Large intestine (tissue), 3 donors: ENCODE results near the gene CSF2RB. TPM values are rescaled to one million over a fixed set of nuclear protein-coding genes. Genes with fewer than 3 reads are reported as not detected.

Experiments
- DNase-seq, 2 donors: peaks; one replicate each; pipeline versions ENCODE4 v3.0.0 to v3.0.0-alpha.2; 2013
- H3K27ac ChIP-seq: one replicate; pipeline ENCODE4 v1.5.1; 2013; ENCODE audit warnings: low read length
- H3K27me3 ChIP-seq: 2 replicates; pipeline ENCODE4 v1.6.1; 2013; ENCODE audit warnings: low read length; ENCODE audit not compliant: control insufficient read depth, insufficient read depth
- H3K36me3 ChIP-seq: 2 replicates; pipeline ENCODE4 v1.6.1; 2013; ENCODE audit warnings: low read length; ENCODE audit not compliant: control insufficient read depth, insufficient read depth
- H3K4me1 ChIP-seq: one replicate; pipeline ENCODE4 v1.6.1; 2013; ENCODE audit warnings: low read length; ENCODE audit not compliant: control insufficient read depth, insufficient read depth
- H3K4me3 ChIP-seq: one replicate; pipeline ENCODE4 v1.5.1; 2013; ENCODE audit warnings: low read length
- H3K9me3 ChIP-seq: one replicate; pipeline ENCODE4 v1.6.1; 2013; ENCODE audit warnings: mild to moderate bottlenecking, low read depth, low read length, moderate library complexity; ENCODE audit not compliant: control insufficient read depth
- WGBS: methylation state at CpG from one replicate; pipeline ENCODE4 v1.1.5; 2013; ENCODE audit warnings: low lambda C conversion rate; ENCODE audit not compliant: insufficient coverage; 5-methylcytosine and 5-hydroxymethylcytosine counted together
- polyA plus RNA-seq: library from polyadenylated mRNA; unstranded; fragments of 120-200 nt; gene quantifications from one replicate; pipeline ENCODE4 v1.2.1, GENCODE V29; 2013

CSF2RB gene
- polyA plus RNA-seq, 1 donor: 2.2 TPM

- Histone ChIP-seq H3K9me3 (no peaks in the 10 kb centered on the region), H3K27ac (no peak overlapping the region), H3K4me1 (no peaks in the 10 kb centered on the region), H3K4me3 (no peak overlapping the region), H3K27me3 (peaks cover 3% of the 10 kb centered on the region), H3K36me3 (no peaks in the 10 kb centered on the region)
- WGBS: no CpG with 5 or more reads among the region's 9 CpGs
- DNase-seq: no peak
These were observed 14.8 kb downstream of the CSF2RB start for GRCh38 chr22:36928196-36928595.

DNA sequence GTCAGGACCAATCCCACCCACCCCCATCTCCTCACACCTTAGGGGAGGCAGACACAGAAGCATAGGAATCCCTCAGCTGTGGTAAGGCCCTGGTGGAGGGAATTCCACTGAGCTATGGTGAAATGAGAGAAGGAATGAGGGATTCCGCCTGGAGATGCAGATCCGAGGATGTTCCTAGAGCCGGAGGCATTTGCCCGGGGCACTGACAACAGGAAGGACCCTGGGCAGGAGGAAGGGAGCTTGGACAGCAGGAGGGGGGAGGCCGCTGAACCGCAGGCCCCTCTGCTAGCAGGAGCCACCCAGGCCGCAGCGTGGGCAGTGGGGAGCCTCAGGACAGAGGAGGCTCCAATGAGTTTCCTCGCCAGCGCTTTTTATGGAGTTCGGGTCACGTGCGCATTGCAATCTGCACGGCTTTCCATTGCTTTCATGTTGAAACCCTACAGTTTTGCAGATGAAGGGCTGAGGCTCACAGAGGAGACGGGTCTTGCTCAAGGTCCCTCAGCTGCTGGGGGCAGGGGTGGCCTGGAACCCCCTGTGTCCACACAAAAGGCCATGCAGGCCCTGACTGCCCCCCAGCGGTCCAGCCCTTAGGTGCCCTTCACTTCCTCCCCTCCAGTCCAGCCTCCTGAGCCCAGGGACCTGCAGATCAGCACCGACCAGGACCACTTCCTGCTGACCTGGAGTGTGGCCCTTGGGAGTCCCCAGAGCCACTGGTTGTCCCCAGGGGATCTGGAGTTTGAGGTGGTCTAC, 15.5 kb downstream of the CSF2RB start:
- WGBS: no CpG with 5 or more reads among the region's 17 CpGs
- H3K4me3 ChIP-seq: no peak overlapping the region
- H3K9me3 ChIP-seq: no peaks in the 10 kb centered on the region
- H3K27ac ChIP-seq: no peak overlapping the region
- H3K4me1 ChIP-seq: no peaks in the 10 kb centered on the region
- H3K27me3 ChIP-seq: peaks cover 3% of the 10 kb centered on the region
- H3K36me3 ChIP-seq: no peaks in the 10 kb centered on the region
- no peak for DNase-seq

DNA sequence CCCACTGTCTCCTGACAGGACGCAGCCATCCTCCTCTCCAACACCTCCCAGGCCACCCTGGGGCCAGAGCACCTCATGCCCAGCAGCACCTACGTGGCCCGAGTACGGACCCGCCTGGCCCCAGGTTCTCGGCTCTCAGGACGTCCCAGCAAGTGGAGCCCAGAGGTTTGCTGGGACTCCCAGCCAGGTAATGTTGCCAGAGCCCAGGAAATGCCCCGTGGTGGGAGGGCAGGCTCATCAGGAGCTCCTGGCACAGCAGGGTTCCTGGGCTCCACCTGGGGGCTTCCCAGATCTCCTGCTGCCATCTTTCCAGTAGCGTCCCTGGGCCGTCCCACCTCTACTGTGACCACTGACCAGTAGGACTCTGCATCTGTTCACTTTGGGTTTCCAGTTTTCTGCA, 16.2 kb downstream of the CSF2RB start:
- DNase-seq: no peak
- no CpG with 5 or more reads among the region's 10 CpGs for WGBS
- peaks cover 3% of the 10 kb centered on the region for H3K27me3 ChIP-seq
- no peak overlapping the region for H3K4me3 ChIP-seq
- no peak overlapping the region for H3K27ac ChIP-seq
- no peaks in the 10 kb centered on the region for H3K4me1 ChIP-seq
- no peaks in the 10 kb centered on the region for H3K36me3 ChIP-seq
- no peaks in the 10 kb centered on the region for H3K9me3 ChIP-seq

GRCh38 chr22:36930041-36930935, 16.9 kb downstream of the CSF2RB start:
- Histone ChIP-seq H3K9me3 (no peaks in the 10 kb centered on the region), H3K27me3 (peaks cover 3% of the 10 kb centered on the region), H3K4me1 (no peaks in the 10 kb centered on the region), H3K4me3 (no peak overlapping the region), H3K27ac (no peak overlapping the region), H3K36me3 (no peaks in the 10 kb centered on the region)
- DNase-seq: no peak
- 58% methylated on average over 3 of the region's 20 CpGs for WGBS

DNA sequence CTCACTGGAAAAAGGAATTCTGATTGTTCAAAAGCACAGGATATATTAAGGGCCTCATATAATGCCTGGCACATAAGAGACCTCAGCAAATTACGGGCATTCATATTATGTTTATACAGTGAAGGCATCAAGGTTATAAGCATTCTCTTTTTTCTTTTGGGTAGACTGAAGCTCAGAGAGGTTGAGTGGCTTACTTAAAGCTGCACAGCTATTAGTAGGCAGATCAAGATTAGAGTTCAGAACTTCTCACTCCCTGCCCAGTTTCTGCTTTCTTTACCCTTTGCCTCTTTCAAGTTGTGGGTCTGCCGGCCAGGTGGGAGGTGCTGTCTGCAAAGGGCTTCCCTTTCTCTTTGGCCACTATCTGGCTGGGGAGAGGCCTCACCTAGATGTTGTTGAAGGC, 18.0 kb downstream of the CSF2RB start:
- Histone ChIP-seq H3K4me3 (no peak overlapping the region), H3K4me1 (no peaks in the 10 kb centered on the region), H3K9me3 (no peaks in the 10 kb centered on the region), H3K27ac (no peak overlapping the region), H3K36me3 (no peaks in the 10 kb centered on the region), H3K27me3 (peaks cover 3% of the 10 kb centered on the region)
- no CpG with 5 or more reads among the region's 2 CpGs for WGBS
- no peak for DNase-seq

DNA sequence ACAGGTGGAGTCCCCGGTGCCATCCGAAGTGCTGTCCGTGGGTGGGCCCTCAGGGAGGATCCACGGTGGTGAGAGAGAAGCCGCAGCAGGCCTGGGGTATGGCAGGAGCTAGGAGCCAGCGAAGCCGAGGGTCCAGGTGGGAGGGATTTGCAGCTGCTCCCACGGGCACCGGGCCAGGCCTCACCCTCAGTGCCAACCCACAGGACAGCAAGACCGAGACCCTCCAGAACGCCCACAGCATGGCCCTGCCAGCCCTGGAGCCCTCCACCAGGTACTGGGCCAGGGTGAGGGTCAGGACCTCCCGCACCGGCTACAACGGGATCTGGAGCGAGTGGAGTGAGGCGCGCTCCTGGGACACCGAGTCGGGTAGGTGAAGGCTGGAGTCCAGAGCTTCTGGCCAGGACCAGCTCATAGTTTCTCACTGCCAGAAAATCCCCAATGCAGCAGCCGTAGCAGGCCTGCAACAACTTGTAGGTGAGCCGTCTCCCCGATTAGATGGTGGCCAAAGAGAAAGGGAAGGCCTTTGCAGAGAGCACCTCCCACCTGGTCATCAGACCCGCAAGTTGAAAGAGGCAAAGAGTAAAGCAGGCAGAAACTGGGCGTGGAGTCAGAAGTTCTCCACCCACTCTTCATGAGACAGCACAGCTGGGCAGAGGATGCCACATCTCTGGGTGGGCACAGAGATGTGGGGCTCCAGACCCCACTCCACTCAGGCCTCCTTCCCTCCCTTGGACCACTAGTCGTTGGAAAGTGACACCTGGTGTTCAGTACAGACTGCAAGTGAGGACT, 20.4 kb downstream of the CSF2RB start:
- Histone ChIP-seq H3K9me3 (no peaks in the 10 kb centered on the region), H3K4me3 (no peak overlapping the region), H3K27ac (no peak overlapping the region), H3K4me1 (no peaks in the 10 kb centered on the region), H3K27me3 (peaks cover 3% of the 10 kb centered on the region), H3K36me3 (no peaks in the 10 kb centered on the region)
- no peak for DNase-seq
- no CpG with 5 or more reads among the region's 25 CpGs for WGBS

GRCh38 chr22:36934418-36935312, 21.2 kb downstream of the CSF2RB start:
- peaks cover under 1% of the 10 kb centered on the region for H3K27me3 ChIP-seq
- no peaks in the 10 kb centered on the region for H3K9me3 ChIP-seq
- no peaks in the 10 kb centered on the region for H3K4me1 ChIP-seq
- no peaks in the 10 kb centered on the region for H3K36me3 ChIP-seq
- DNase-seq: no peak
- no peak overlapping the region for H3K4me3 ChIP-seq
- H3K27ac ChIP-seq: no peak overlapping the region
- no CpG with 5 or more reads among the region's 10 CpGs for WGBS

GRCh38 chr22:36935313-36935610, 21.8 kb downstream of the CSF2RB start:
- Histone ChIP-seq H3K4me1 (no peaks in the 10 kb centered on the region), H3K36me3 (no peaks in the 10 kb centered on the region), H3K27ac (no peak overlapping the region), H3K4me3 (no peak overlapping the region), H3K9me3 (no peaks in the 10 kb centered on the region), H3K27me3 (no peaks in the 10 kb centered on the region)
- WGBS: no CpG with 5 or more reads among the region's 7 CpGs
- DNase-seq: no peak

GRCh38 chr22:36935694-36936093, 22.3 kb downstream of the CSF2RB start:
- no peaks in the 10 kb centered on the region for H3K4me1 ChIP-seq
- DNase-seq: no peak
- H3K27ac ChIP-seq: no peak overlapping the region
- H3K27me3 ChIP-seq: peaks cover under 1% of the 10 kb centered on the region
- H3K36me3 ChIP-seq: no peaks in the 10 kb centered on the region
- no CpG with 5 or more reads among the region's 3 CpGs for WGBS
- H3K4me3 ChIP-seq: no peak overlapping the region
- H3K9me3 ChIP-seq: no peaks in the 10 kb centered on the region
